HepG2 (cell line): ENCODE data around the gene NEIL1. TPM values are rescaled to one million over a fixed set of nuclear protein-coding genes. Genes with fewer than 3 reads are reported as not detected.
A peak's percentile ranks its signal among the peaks of the same experiment; 100 is the strongest.

ENCODE experiments used
- BHLHE40 ChIP-seq: IDR thresholded peaks from 2 replicates; pipeline ENCODE4 v1.6.1; 2011; ENCODE audit warnings: low read length, improper control_type of control experiment
- HNF4G ChIP-seq, 2 experiments: sonication (generic) in 1 of 2; formaldehyde crosslinking in 1 of 2; IDR thresholded peaks; 2 replicates each; pipeline versions ENCODE4 v1.4.0 to v1.6.1; 2011 to 2020; ENCODE audit warnings: borderline replicate concordance in 2 of 2, low read depth in 2 of 2, mild to moderate bottlenecking in 2 of 2, low read length in 1 of 2, missing genetic modification reagents in 1 of 2, moderate library complexity in 1 of 2
- ISX ChIP-seq: sonication (generic); formaldehyde crosslinking; conservative IDR thresholded peaks from 2 replicates; pipeline ENCODE4 v1.5.0; 2020; ENCODE audit warnings: missing genetic modification reagents
- NR2F6 ChIP-seq, 2 experiments: IDR thresholded peaks; 2 replicates each; pipeline ENCODE4 v1.6.1; 2016; ENCODE audit warnings: antibody characterized with exemption in 1 of 2, mild to moderate bottlenecking in 1 of 2
- PRMT3 ChIP-seq: sonication (generic); formaldehyde crosslinking; IDR thresholded peaks from 2 replicates; pipeline ENCODE4 v1.8.1; 2022; ENCODE audit warnings: low read depth, mild to moderate bottlenecking, moderate library complexity, missing genetic modification reagents, borderline replicate concordance
- ZC3H4 ChIP-seq: sonication (generic); formaldehyde crosslinking; IDR thresholded peaks from 2 replicates; pipeline ENCODE4 v1.4.0; 2020; ENCODE audit warnings: missing genetic modification reagents, borderline replicate concordance
- ZFP36L2 ChIP-seq: sonication (generic); formaldehyde crosslinking; IDR thresholded peaks from 2 replicates; pipeline ENCODE4 v1.4.0; 2020; ENCODE audit warnings: missing genetic modification reagents
- ZNF816 ChIP-seq: sonication (generic); formaldehyde crosslinking; IDR thresholded peaks from 2 replicates; pipeline ENCODE4 v1.8.0; 2022; ENCODE audit warnings: missing genetic modification reagents, mild to moderate bottlenecking, borderline replicate concordance
- polyA plus RNA-seq, 8 experiments: library from polyadenylated mRNA; depleted of rRNA in 3 of 8; stranded (reverse) in 7 of 8; unstranded in 1 of 8; fragments of >200 nt; fragmentation: Illumina TruSeq in 4 of 8; extraction: Trizol in 4 of 8; gene quantifications; 2 replicates each; pipeline versions ENCODE4 v1.2.1 to v1.2.3, GENCODE V29; 2011 to 2016; ENCODE audit warnings: low read depth in 4 of 8, missing spikeins in 1 of 8, mixed read lengths in 1 of 8; ENCODE audit not compliant: insufficient read depth in 1 of 8
- total RNA-seq, 5 experiments: library from RNA; depleted of rRNA; stranded (reverse); fragments of >200 nt; fragmentation: Illumina TruSeq; extraction: Trizol; gene quantifications; 2 replicates each; pipeline ENCODE4 v1.2.3, GENCODE V29; 2016; ENCODE audit warnings: low read depth in 1 of 5
- TF ChIP-seq, protein P1 (sequence below): sonication (generic); formaldehyde crosslinking; IDR thresholded peaks from 2 replicates; pipeline ENCODE4 v1.4.0; 2020; ENCODE audit warnings: missing genetic modification reagents
- TF ChIP-seq, protein P2 (sequence below): sonication (generic); formaldehyde crosslinking; IDR thresholded peaks from 2 replicates; pipeline ENCODE4 v1.5.1; 2020; ENCODE audit warnings: missing genetic modification reagents, mild to moderate bottlenecking, borderline replicate concordance
- TF ChIP-seq, protein P3 (sequence below): sonication (generic); formaldehyde crosslinking; IDR thresholded peaks from 2 replicates; pipeline ENCODE4 v1.5.1; 2020; ENCODE audit warnings: mild to moderate bottlenecking, missing genetic modification reagents, moderate library complexity
- TF ChIP-seq, protein P4 (sequence below): sonication (generic); formaldehyde crosslinking; IDR thresholded peaks from 2 replicates; pipeline ENCODE4 v1.8.1; 2023; ENCODE audit warnings: mild to moderate bottlenecking, missing genetic modification reagents
- TF ChIP-seq, protein P5 (sequence below): sonication (generic); formaldehyde crosslinking; IDR thresholded peaks from 2 replicates; pipeline ENCODE4 v1.8.0; 2022; ENCODE audit warnings: missing genetic modification reagents, low read depth, mild to moderate bottlenecking, borderline replicate concordance
- TF ChIP-seq, protein P6 (sequence below): sonication (generic); formaldehyde crosslinking; IDR thresholded peaks from 2 replicates; pipeline ENCODE4 v1.4.0; 2020; ENCODE audit warnings: mild to moderate bottlenecking, missing genetic modification reagents, borderline replicate concordance

Gene NEIL1
- total and polyA plus RNA-seq, 2 of the 13 experiments (the other 11 are each of a cell fraction or from before 2014, with no cell fraction given): 10.4 to 15.5 TPM

DNA sequence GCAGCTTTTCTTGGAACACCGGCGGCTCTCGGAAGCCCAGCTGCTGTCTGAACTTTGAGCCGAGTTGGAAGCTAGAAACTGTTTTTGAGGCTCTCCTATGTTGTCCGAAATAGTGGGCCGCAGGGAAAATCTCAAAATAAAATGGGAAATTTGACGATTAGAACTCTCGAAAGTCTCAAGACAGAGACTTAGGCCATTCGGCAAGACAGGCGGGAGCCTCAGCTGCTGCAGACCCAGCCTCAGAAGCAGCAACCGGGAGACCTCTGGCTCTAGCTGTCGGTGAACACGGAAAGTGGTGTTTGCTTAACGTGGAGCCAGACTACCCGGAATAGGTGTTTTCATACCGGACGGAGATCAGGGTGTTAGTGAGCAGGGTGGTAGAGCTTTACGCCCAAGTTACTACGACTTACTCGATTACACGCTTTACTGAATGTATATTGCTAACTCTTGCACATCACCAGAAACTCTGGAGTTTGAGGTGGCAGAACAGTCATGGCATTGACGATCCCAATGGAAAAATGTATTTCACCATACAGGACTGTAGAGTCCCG, 21.9 kb downstream of the NEIL1 start (continued):
- TF ChIP-seq HNF4G (IDR thresholded peaks at IDR 0.05; ENCODE audit: borderline replicate concordance, low read depth, low read length) (peak; percentile 82; the same call in 1 of the 2 replicates), HNF4G (CRISPR knock-in tag; IDR thresholded peaks at IDR 0.05; ENCODE audit: borderline replicate concordance, low read depth) (no peak; the same call in 1 of the 2 replicates), PRMT3 (no peak), ZNF816 (0 out of 2 replicates have a peak, but pooled peaks have one; percentile 56), ZC3H4 (CRISPR knock-in tag) (no peak; the same call in 1 of the 2 replicates), ISX (no peak), ZFP36L2 (no peak), BHLHE40 (no peak; the same call in 1 of the 2 replicates), NR2F6 (IDR thresholded peaks at IDR 0.05) (no peak), NR2F6 (CRISPR knock-in tag; IDR thresholded peaks at IDR 0.05) (no peak; the same call in 1 of the 2 replicates)
- TF ChIP-seq, protein P1, sequence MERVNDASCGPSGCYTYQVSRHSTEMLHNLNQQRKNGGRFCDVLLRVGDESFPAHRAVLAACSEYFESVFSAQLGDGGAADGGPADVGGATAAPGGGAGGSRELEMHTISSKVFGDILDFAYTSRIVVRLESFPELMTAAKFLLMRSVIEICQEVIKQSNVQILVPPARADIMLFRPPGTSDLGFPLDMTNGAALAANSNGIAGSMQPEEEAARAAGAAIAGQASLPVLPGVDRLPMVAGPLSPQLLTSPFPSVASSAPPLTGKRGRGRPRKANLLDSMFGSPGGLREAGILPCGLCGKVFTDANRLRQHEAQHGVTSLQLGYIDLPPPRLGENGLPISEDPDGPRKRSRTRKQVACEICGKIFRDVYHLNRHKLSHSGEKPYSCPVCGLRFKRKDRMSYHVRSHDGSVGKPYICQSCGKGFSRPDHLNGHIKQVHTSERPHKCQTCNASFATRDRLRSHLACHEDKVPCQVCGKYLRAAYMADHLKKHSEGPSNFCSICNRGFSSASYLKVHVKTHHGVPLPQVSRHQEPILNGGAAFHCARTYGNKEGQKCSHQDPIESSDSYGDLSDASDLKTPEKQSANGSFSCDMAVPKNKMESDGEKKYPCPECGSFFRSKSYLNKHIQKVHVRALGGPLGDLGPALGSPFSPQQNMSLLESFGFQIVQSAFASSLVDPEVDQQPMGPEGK: no peak
- TF ChIP-seq, protein P2, sequence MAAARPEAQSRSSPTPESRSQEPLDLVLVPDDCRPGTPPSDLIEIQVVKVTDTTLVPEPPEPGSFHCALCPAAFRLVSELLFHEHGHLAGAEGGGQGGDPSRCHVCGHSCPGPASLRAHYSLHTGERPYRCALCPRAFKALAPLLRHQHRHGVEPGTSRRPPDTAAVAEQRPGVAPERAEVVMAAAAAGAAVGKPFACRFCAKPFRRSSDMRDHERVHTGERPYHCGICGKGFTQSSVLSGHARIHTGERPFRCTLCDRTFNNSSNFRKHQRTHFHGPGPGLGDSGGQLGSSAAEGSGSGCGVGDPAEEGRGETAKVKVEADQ: 0 out of 2 replicates have a peak, but pooled peaks have one; percentile 9
- TF ChIP-seq, protein P3, sequence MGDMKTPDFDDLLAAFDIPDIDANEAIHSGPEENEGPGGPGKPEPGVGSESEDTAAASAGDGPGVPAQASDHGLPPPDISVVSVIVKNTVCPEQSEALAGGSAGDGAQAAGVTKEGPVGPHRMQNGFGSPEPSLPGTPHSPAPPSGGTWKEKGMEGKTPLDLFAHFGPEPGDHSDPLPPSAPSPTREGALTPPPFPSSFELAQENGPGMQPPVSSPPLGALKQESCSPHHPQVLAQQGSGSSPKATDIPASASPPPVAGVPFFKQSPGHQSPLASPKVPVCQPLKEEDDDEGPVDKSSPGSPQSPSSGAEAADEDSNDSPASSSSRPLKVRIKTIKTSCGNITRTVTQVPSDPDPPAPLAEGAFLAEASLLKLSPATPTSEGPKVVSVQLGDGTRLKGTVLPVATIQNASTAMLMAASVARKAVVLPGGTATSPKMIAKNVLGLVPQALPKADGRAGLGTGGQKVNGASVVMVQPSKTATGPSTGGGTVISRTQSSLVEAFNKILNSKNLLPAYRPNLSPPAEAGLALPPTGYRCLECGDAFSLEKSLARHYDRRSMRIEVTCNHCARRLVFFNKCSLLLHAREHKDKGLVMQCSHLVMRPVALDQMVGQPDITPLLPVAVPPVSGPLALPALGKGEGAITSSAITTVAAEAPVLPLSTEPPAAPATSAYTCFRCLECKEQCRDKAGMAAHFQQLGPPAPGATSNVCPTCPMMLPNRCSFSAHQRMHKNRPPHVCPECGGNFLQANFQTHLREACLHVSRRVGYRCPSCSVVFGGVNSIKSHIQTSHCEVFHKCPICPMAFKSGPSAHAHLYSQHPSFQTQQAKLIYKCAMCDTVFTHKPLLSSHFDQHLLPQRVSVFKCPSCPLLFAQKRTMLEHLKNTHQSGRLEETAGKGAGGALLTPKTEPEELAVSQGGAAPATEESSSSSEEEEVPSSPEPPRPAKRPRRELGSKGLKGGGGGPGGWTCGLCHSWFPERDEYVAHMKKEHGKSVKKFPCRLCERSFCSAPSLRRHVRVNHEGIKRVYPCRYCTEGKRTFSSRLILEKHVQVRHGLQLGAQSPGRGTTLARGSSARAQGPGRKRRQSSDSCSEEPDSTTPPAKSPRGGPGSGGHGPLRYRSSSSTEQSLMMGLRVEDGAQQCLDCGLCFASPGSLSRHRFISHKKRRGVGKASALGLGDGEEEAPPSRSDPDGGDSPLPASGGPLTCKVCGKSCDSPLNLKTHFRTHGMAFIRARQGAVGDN (CRISPR knock-in tag): peak; percentile 31
- TF ChIP-seq, protein P4, sequence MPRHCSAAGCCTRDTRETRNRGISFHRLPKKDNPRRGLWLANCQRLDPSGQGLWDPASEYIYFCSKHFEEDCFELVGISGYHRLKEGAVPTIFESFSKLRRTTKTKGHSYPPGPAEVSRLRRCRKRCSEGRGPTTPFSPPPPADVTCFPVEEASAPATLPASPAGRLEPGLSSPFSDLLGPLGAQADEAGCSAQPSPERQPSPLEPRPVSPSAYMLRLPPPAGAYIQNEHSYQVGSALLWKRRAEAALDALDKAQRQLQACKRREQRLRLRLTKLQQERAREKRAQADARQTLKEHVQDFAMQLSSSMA (CRISPR knock-in tag): no peak
- TF ChIP-seq, protein P5, sequence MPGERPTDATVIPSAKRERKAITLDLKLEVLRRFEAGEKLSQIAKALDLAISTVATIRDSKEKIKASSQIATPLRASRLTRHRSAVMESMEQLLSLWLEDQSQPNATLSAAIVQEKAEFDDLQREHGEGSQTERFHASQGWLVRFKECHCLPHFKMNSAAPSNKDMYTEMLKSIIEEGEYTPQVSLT (CRISPR knock-in tag): 0 out of 2 replicates have a peak, but pooled peaks have one; percentile 61
- TF ChIP-seq, protein P6, sequence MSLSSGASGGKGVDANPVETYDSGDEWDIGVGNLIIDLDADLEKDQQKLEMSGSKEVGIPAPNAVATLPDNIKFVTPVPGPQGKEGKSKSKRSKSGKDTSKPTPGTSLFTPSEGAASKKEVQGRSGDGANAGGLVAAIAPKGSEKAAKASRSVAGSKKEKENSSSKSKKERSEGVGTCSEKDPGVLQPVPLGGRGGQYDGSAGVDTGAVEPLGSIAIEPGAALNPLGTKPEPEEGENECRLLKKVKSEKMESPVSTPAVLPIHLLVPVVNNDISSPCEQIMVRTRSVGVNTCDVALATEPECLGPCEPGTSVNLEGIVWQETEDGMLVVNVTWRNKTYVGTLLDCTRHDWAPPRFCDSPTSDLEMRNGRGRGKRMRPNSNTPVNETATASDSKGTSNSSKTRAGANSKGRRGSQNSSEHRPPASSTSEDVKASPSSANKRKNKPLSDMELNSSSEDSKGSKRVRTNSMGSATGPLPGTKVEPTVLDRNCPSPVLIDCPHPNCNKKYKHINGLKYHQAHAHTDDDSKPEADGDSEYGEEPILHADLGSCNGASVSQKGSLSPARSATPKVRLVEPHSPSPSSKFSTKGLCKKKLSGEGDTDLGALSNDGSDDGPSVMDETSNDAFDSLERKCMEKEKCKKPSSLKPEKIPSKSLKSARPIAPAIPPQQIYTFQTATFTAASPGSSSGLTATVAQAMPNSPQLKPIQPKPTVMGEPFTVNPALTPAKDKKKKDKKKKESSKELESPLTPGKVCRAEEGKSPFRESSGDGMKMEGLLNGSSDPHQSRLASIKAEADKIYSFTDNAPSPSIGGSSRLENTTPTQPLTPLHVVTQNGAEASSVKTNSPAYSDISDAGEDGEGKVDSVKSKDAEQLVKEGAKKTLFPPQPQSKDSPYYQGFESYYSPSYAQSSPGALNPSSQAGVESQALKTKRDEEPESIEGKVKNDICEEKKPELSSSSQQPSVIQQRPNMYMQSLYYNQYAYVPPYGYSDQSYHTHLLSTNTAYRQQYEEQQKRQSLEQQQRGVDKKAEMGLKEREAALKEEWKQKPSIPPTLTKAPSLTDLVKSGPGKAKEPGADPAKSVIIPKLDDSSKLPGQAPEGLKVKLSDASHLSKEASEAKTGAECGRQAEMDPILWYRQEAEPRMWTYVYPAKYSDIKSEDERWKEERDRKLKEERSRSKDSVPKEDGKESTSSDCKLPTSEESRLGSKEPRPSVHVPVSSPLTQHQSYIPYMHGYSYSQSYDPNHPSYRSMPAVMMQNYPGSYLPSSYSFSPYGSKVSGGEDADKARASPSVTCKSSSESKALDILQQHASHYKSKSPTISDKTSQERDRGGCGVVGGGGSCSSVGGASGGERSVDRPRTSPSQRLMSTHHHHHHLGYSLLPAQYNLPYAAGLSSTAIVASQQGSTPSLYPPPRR (CRISPR knock-in tag): no peak
